GM21737 (cell line): Measurements from ENCODE around the gene SARS1.

Experiments
- ATAC-seq: cut with Tn5 transposase; IDR thresholded peaks from one replicate; pipeline ENCODE4 v1.9.1; 2021; ENCODE audit warnings: mild to moderate bottlenecking, moderate library complexity; ENCODE audit not compliant: unreplicated experiment

Gene SARS1

DNA sequence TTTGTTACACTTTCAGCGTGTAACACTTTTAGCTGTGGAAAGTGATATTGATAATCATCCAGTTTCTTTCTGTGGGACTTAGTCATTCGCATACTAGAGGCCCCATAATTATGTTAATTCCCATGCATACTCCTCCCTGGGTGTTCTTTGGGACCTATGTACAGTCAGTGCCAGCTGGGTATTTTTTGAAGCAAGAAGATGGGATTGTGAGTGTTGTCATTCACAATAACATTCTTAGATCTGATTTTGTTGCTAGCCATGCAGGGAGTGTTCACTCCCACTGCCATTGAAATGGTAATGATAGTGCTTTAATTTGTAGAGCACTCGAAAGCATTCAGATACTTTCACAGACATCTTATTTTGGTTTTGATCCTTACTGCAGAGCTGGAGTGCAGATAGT lies 11.6 kb downstream of the SARS1 start:
- no peak for ATAC-seq

DNA sequence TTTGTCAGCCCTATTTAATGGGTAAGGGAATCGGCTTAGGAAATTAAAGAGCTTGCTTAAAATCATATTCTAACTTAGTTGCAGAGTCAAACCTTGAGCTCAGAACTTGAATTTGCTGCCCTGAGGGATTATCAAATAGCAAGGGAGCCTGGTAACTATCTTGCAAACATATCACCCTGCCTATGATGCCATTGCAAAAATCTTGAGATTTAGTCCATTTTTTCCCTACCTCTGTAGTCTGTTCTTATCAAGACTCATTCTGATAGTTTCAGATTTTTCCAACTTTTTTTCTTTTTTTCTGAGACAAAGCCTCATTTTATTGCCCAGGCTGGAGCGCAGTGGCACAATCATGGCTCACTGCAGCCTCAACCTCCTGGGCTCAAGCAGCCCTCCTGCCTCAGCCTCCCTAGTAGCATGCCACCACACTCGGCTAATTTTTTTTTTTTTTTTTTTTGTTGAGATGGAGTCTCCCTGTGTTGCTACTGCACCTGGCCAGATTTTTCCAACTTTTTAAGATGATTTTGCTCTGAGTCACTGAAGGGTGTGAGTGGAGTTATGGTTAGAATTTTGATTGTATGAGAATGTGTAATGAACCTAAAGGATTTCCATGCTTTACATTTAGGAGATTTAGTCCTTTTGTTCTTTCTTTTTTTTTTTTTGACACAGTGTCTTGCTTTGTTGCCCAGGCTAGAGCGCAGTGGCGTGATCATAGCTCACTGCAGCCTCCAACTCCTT lies 12.2 kb downstream of the SARS1 start:
- ATAC-seq, result no peak

DNA sequence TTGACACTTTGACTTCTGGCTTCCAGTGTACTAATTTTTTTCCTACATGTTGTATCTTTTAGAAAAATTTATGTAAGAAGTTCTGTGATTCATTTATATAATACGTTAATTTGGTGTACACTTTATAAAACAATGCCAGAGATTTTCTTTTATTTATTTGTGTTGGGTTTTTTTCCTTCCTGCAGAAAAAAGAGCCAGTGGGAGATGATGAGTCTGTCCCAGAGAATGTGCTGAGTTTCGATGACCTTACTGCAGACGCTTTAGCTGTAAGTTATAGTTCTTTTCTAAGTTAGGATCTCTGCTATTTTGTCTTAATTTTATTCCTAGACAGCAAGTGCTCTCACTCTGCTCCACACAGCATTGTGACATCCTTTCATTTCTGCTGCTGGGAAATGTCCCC lies 14.4 kb downstream of the SARS1 start:
- ATAC-seq, result no peak

DNA sequence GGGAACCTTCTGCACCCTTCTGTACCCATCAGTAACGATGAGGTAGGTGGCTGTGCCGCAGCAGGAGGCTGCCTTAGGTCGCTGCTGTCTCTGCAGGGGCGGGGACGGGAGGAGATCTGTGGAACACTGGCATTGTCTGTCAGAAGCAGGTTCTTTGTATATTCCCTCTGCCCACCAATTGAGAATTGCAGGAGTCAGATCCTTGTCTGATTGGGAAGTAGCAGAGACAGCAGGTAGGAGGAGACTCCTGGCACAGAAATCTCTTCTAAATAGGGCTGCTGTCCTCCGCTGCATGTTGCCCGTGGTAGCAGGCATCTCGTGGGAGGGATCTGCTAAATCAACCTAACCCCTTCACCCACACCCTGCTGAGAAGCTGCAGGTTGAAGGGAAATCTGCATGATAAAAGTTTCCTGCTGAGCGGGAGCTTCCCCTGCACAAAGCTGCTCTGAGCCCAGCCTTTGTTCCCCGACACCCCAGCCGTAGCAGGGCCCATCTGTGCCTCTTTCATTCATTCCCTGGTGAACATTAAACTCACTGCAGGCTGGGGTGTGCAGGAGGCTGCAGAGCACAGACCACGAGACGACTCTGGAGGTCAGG lies 15.9 kb downstream of the SARS1 start:
- no peak for ATAC-seq

DNA sequence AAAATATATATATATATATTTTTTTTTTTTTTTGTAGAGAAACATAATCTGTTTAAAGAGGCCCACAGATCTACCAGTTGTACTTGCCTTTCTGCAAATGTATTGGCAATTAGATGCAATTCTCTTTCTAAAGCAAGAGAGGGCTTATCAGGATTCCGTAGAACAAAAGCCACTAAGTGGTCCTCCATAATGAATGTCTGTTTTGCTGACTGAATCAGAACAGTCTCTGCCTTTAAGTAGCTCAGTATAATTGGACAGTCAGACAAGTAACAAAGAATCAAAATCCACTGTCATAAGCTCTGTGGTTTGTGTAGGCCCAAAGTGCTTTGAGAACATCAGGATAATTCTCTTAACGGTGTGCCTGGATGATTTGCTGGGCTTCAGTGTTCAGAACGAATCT lies 17.3 kb downstream of the SARS1 start:
- ATAC-seq, result no peak

DNA sequence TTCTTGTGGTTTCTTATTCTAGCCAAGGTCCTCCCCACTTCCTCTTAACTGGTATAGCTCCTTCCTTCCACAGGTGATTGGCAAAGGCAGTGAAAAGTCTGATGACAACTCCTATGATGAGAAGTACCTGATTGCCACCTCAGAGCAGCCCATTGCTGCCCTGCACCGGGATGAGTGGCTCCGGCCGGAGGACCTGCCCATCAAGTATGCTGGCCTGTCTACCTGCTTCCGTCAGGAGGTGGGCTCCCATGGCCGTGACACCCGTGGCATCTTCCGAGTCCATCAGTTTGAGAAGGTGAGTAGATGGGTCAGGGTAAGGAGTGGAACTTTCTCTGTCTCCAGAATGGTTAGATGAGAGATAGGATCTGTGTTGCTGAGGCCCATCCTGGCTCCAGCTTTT lies 21.4 kb downstream of the SARS1 start:
- ATAC-seq, result no peak

DNA sequence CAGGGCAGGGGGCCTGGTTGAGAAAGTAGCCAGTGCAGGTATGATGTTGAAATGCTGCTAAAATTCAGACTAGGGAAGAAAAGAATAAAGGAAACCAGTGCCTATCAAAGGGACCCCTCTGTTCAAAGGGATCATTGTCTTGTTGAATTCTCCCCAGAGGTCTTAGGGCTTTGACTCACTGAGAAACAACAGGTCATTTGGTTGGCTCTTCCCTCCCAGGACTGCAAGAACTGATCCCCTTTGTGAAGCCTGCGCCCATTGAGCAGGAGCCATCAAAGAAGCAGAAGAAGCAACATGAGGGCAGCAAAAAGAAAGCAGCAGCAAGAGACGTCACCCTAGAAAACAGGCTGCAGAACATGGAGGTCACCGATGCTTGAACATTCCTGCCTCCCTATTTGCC lies 23.8 kb downstream of the SARS1 start:
- ATAC-seq, result no peak

DNA sequence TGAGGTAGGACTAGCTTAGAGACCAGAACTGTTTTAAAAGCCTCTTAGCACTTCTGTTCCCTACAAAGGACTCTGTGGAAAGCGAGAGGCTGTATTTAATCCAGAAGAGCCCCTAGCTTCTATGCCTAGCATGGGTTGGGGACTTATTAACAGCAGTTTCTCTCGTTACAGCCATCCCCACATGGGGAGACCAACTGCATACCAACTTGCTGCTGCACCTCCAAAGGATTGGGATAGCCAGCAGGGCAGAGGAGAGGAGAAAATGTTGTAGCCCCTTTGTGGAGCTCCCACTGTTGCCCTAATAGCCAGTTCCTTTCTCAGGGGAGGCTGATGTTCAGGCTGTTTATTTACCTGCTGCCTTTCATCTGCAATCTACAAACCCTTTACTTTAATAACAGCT lies 24.7 kb downstream of the SARS1 start:
- no peak for ATAC-seq

DNA sequence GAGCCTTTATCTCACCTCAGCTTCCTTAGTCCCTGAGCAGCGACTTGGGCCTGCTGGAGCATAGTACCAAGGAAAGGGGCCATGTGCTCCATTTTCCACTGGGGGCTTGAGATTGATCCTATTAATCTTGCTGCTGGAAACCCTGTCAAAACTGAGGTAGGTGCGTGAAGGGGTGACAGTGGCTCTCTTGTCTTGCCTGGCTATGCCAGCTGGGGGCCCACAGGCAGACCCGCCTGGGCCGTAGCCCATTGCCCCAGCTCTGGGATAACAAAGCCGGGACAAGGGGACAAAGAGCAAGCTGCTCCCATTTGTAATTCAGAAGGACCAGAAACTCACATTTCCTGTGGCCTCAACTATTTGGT lies 25.3 kb downstream of the SARS1 start:
- ATAC-seq, result no peak

DNA sequence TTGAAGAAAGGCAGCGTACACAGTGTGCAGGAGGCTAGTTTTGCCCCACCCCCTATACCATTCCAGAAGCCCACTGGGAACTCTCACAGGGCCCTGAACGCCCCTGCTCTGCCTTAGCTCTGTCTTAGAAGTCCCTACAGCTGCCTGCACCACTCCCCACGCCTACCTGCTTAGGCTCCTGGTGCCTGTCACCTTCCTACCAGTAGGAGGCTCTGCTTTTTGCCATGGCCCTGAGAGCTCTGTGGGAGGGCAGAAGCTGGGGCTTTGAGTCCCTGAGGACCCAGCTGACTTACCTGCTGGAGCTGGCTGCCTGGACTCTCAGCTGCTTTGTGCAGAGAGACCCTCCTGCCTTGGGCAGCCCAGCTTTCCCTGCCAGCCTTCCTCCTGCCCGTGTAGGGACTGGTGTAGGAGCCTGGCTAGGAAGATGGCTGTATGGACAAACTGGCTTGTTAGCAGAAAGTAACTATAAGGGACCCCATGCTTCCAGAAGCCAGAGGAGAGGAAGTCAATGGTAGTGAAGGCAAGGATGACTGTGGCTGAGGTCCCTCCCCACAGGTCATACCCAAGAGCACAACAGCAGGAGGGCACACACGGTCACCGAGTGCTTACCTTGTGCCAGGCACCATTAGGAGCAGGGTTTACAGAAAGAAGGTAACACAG lies 25.8 kb downstream of the SARS1 start:
- no peak for ATAC-seq

DNA sequence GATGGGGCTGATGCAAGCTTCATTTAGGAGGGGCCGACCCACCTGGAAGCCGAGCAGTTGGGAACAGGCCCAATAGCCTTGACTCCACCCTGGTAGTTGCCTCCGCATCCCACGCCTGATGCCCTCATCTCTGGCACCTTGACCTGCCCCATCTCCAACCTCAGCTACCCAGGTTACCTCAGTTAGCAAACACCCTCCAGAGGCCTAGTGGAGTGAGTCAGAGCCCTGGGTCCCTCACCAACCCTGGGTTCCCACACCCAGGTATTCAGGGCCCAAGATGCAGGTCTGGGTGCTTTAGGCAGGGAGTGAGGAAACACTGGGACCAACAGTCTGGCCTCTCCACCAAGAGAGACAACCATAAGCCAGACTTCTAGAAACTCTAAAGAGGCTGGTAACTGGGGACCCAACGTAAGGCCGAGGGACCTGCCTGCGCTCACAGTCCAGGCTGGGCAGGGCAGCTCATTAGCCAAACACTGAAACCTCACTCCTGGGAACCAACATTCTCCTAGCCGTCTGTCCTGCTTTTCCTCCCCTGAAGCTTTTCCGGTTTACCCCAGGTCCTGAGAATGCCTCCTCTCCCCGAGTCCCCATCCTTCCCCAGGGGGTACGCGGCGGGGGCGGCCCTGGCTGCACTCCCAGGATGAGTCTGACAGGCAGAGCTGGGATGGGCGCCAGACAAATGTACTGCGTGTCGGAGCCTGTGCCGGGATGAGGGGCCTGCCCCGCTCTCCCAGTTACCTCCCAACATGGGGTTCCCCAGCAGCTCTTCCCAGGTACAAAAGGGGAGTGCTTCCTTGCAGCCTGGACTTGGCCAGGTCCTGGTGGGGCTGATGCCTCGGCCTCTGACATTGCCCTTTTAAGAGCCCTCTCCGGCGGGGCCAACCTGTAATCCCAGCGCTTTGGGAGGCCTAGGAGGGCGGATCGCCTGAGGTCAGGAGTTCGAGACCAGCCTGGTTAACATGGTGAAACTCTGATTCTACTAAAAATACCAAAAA lies 26.7 kb downstream of the SARS1 start:
- ATAC-seq, result no peak

DNA sequence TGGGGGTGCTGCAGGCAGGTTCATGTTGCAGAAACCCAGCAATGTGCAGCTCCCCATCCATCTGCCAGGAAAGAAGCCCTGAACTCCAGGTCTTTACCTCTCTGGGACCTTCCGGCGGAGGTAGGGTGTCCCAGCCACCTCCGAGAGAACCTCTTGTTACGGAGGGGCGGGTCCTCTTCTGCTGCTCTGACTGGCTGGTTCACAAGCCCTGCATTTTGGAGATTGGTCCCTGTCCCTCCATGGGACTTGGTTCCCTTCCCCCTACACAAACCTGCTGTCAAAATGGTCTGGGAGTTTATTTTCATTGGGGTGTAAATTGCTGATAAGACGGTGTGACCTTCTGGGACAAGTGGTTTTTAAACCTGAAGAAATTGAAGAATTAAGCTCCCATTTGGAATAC lies 27.6 kb downstream of the SARS1 start:
- ATAC-seq, result no peak

DNA sequence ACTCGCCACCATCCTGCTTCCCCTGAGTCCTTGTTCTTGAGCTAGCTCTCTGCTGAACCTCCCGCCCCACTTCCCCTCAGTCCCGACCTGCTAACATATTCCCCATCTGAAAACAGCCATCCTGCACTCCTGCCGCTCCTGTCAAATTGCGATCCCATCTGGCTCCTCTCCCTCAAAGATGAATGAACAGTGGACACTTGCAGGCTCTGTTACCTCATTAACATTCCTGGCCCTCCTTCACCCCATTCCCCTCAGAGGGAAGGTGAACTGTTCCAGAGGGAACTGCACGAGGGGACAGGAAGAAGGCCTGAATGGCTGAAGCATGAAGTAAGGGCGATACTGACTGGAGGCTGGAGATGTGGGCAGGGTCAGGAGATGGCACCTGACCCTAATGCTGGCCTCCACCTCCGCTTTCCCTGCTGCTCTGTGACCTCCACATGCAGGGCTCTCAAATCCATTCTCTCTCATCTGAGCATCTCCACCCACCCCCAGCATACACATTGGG lies 28.2 kb downstream of the SARS1 start:
- no peak for ATAC-seq

DNA sequence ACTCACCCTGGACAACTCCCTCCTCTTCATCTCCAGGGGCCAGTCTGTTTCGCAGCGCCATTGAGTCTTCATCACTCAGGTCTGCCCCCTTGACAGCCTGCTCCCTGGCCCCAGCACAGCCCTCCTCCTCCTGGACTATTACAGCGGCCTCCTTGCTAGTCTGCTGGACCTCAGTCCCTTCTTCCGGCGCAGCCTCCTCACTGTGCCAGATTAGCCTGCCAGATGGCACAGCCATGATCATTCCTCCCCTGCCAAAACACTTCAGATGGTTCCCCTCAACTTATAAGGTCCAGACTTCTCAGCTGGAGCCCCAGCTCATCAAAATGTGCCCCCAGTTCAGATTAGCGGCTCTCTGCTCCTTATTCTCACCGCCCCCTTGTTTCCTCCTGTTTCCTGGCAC lies 28.7 kb downstream of the SARS1 start:
- ATAC-seq, result no peak

DNA sequence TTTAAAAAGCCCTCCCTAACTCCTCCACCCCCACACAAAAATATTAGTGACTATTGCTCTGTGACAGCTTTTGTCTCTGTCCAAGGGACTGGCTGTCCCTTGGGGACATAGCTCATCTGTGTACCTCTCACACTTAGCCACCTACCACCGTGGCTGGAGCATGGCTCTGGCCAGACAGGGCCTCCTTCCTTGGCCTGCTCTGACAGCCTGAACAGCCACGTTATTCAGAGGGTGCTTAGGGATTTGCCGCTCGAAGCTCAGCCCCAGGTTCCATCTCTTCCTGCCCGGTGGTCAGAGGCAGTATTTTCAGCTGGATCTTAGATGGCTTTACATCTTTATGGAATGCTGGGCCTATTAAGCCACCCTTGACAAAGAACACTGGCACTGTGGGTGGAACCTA lies 29.5 kb downstream of the SARS1 start:
- no peak for ATAC-seq

DNA sequence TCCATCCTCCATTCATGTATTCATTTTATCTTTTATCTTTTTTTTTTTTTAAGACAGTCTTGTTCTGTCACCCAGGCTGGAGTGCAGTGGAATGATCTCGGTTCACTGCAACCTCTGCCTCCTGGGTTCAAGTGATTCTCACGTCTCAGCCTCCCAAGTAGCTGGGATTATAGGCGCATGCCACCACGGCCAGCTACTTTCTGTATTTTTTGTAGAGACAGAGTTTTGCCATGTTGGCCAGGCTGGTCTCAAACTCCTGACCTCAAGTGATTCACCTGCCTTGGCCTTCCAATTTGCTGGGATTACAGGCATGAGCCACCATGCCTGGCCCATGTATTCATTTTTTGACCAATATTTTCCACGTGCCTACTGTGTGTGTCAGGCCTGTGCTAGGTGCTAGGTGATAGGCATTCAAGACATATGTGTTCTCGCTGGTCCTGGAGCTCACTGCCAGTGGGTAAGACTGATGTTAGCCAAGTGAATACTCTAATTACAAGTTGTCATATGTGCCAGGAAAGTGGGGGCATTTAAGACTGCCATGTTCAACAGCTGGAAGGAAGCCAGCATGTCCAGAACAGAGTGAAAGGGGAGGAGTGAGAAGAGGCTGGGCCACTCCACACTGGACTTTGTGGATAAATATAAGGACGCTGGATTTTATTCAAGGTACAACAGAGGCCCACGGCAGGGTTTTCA lies 30.3 kb downstream of the SARS1 start:
- ATAC-seq, result no peak

DNA sequence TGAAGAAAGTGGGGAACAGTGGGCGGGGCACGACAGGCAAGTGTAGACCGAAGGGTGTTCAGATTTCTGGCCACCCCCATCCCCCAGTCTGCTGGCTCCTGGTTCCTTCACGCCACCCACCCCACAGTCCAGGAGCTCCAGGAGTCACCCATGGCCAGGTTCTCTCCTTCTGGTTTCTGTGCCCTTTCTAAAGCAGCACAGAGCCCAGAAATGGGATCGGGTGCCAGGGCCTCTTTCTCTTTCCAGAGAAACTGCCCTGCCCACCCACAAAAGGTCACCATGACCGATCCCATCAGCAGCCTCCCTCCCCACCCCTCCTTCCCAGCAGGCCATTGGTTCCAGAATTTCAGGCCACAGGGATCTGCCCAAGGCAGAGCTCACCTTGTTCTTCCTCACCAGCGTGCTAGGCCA lies 32.4 kb downstream of the SARS1 start:
- ATAC-seq, result no peak

DNA sequence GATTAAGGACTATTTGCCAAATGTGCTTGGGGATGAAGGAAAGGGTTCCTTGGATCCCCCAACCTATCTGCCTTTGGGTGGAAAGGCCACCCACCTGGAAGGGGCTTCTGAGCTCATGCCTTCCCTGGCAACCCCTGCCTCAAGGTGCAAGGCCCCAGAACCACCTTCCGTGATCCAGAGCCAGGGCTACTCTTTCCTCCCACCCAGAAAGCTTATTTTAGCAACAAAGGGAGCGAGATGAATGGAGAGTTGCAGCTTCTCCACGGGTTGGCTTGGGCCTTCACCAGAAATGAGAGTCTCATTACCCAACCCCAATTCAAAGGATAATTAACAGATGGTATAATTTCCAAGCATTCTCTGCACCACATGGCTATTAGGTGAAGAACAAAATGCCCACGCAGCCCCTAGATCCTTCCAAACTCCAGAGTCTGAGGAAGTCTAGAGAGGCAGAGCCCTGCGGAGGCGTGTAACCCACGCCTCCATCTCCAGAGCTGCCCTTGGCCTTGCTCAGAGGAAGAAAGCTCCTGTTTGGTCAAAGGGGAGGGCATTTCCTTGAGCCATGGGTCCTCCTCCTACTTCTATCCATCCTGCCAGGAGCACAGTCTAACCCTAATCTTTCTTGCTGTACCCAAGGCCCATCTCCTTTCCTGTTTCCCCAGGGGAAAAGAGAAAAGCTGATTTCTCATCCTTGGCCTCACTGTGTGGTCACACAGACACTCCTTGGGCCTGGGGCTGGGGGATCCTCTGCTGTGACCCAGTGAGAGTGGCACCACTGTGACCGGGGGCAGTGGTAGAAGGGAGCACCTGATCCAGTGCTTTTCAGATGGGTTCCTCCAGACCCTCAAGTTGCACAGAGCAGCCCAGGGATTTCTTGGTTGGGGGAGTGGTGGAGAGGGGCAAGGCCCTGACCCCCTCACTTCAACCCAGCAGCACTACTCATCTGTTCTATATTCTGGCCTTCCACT lies 34.0 kb downstream of the SARS1 start:
- no peak for ATAC-seq

DNA sequence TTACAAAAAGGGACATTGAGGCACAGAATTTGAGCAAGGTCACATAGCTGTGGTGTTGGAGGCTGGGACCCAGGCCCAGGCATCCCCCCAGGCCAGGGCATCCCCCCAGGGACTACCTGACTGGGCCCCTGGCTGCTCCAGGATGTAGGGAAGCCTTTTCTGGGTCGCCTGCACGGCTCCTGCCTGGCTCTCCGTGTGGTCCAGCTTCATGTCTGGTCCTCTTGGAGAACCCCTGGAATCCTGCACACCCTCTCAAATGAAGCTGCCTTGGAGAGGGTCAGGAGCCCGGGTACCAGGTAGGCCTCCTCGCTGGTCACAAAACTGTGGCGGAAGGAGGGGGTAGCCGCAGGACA lies 34.7 kb downstream of the SARS1 start:
- no peak for ATAC-seq
